Measurements from ENCODE around the gene HMSD. TPM values are rescaled to one million over a fixed set of nuclear protein-coding genes. Genes with fewer than 3 reads are reported as not detected.

The HMSD gene
- polyA plus RNA-seq, 4 donors = 1.2 to 2.2 (median 1.6) TPM

DNA sequence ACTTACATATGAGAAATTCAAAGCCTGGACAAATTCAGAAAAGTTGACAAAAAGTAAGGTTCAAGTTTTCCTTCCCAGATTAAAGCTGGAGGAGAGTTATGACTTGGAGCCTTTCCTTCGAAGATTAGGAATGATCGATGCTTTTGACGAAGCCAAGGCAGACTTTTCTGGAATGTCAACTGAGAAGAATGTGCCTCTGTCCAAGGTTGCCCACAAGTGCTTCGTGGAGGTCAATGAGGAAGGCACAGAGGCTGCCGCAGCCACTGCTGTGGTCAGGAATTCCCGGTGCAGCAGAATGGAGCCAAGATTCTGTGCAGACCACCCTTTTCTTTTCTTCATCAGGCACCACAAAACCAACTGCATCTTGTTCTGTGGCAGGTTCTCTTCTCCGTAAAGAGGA lies 37.8 kb downstream of the HMSD start:
- DNase-seq (ENCODE audit: low read depth in 4 of 4, low spot score in 2 of 4) = no peak

DNA sequence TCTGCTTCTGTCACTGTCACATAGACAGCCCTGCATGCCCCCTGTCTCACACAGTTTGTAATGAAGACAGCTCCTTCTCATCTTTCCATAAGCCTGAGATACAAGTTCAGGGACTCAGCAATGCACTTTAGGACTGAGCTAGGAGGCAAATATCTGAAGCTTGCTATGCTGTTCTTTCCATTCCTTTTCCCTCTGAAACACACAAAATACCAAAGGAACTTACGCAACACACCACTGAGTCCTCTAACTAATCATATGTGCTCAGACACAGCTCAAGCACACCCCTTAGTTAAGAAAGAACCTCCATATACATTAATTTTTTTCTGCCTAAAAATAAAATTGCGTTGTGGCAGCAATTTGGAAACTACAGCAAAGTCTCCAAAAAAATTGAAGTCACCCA lies 38.6 kb downstream of the HMSD start:
- no peak for DNase-seq (ENCODE audit: low read depth in 4 of 4, low spot score in 2 of 4)

- DNase-seq (ENCODE audit: low read depth in 4 of 4, low spot score in 2 of 4) = no peak
Observed at GRCh38 chr18:63992751-63993150, 43.6 kb downstream of the HMSD start.

DNA sequence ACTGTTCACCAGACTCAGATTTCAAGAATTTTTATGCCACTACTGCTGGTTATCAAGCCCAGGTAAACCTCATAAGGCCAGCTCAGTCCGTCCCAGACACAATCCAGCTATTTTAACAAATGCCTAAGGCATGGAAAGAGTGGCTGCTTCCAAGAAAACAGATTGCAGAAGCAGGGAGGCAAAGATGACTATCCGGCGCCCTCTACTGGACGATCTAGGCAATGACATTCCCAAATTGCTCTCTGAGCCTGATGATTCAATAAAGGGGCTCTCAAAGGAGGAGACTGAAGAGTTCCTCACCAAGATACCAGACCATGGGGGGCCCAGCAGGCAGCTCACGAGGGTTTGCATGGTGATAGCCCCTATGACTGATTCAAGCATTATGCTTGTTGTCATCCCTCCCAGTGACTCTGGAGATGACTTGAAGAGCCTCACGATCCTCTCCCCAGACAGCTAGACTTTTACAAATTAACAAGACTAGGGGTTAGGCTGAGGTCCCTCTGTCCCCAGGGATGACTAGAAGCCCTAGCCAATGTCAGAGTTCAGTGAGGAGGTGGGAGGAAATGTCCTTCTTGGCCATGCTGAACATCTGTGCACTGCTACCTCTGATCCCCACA lies 45.8 kb downstream of the HMSD start:
- DNase-seq (ENCODE audit: low read depth in 4 of 4, low spot score in 2 of 4) = peak in 1 of 4 donors; percentile 29

GRCh38 chr18:63997041-63997440 lies 47.9 kb downstream of the HMSD start:
- DNase-seq (ENCODE audit: low read depth in 4 of 4, low spot score in 2 of 4) = no peak

GRCh38 chr18:63997606-63998005 lies 48.5 kb downstream of the HMSD start:
- no peak for DNase-seq (ENCODE audit: low read depth in 4 of 4, low spot score in 2 of 4)

- no peak for DNase-seq (ENCODE audit: low read depth in 4 of 4, low spot score in 2 of 4)
Observed at GRCh38 chr18:63999871-64000270, 50.8 kb downstream of the HMSD start.

DNA sequence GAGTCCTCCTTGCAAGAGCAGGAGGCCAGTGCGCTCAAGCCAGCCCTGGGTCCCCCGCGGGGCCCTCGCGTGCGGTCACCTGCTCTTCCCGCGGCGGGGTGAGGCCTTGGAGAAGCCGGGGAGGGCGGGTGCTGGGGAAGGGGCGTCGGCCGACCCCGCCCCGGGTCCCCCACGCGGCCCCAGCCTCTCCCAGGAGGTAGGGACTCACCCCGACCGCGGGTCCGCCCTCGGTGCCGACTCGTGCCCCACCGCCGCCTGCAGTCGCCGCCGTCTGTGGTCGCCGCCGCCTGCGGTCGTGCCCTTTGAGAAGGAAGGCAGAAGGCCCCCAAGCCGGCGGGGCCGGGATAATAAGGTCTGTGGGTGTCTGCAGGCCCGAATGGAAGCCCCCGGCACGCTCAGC lies 53.5 kb downstream of the HMSD start:
- DNase-seq (ENCODE audit: low read depth in 4 of 4, low spot score in 2 of 4) = no peak

- DNase-seq (ENCODE audit: low read depth in 4 of 4, low spot score in 2 of 4) = no peak
Observed at GRCh38 chr18:64009305-64009704, 60.2 kb downstream of the HMSD start.

Other genes with a start within 250 kb of the HMSD start
- not detected for gene SERPINB11, start 246.3 kb upstream of the HMSD start, polyA plus RNA-seq (ENCODE audit: insufficient read length in 4 of 4)
- gene SERPINB7, start 173.9 kb upstream of the HMSD start, polyA plus RNA-seq (ENCODE audit: insufficient read length in 4 of 4) = under 1 TPM; 0.20 to 0.65 (median 0.54) TPM
- under 1 TPM; 0.09 to 0.27 (median 0.14) TPM for gene SERPINB2, start 61.6 kb upstream of the HMSD start, polyA plus RNA-seq (ENCODE audit: insufficient read length in 4 of 4)
- gene SERPINB10, start 41.3 kb upstream of the HMSD start, polyA plus RNA-seq (ENCODE audit: insufficient read length in 4 of 4) = under 1 TPM; 0.19 to 0.38 (median 0.35) TPM
- gene SERPINB8, start 20.8 kb downstream of the HMSD start, polyA plus RNA-seq (ENCODE audit: insufficient read length in 4 of 4) = 1 to 10 TPM; 3.4 to 4.5 (median 3.6) TPM
- 1 to 10 TPM; 2.3 to 8.5 (median 3.6) TPM for gene LINC00305, start 199.8 kb downstream of the HMSD start, polyA plus RNA-seq (ENCODE audit: insufficient read length in 4 of 4)

All from left renal cortex interstitium (tissue), 4 donors.